AG09309 (cell line): ENCODE data around the gene IL22RA1.

Source experiments
- DNase-seq: peaks from one replicate; pipeline ENCODE4 v3.0.0-alpha.2; 2010; ENCODE audit warnings: low read depth
- H3K4me3 ChIP-seq: 2 replicates; pipeline ENCODE4 v1.5.1; 2011; ENCODE audit warnings: mild to moderate bottlenecking, low read depth, low read length, moderate library complexity; ENCODE audit not compliant: control insufficient read depth
- TF ChIP-seq, protein P1 (sequence below): IDR thresholded peaks from 2 replicates; pipeline ENCODE4 v1.5.1; 2011; ENCODE audit warnings: mild to moderate bottlenecking, low read depth, low read length, inconsistent platforms; ENCODE audit not compliant: insufficient read depth, control insufficient read depth; ENCODE audit errors: missing control alignments

IL22RA1 gene, protein sequence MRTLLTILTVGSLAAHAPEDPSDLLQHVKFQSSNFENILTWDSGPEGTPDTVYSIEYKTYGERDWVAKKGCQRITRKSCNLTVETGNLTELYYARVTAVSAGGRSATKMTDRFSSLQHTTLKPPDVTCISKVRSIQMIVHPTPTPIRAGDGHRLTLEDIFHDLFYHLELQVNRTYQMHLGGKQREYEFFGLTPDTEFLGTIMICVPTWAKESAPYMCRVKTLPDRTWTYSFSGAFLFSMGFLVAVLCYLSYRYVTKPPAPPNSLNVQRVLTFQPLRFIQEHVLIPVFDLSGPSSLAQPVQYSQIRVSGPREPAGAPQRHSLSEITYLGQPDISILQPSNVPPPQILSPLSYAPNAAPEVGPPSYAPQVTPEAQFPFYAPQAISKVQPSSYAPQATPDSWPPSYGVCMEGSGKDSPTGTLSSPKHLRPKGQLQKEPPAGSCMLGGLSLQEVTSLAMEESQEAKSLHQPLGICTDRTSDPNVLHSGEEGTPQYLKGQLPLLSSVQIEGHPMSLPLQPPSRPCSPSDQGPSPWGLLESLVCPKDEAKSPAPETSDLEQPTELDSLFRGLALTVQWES

GRCh38 chr1:24142546-24143534, at the start of gene IL22RA1:
Gene IL22RA1, minus strand, starts transcription at chr1:24143140. Its CDS starts 58 bp downstream, at chr1:24143082.
- DNase-seq = no peak
- TF ChIP-seq, protein P1, sequence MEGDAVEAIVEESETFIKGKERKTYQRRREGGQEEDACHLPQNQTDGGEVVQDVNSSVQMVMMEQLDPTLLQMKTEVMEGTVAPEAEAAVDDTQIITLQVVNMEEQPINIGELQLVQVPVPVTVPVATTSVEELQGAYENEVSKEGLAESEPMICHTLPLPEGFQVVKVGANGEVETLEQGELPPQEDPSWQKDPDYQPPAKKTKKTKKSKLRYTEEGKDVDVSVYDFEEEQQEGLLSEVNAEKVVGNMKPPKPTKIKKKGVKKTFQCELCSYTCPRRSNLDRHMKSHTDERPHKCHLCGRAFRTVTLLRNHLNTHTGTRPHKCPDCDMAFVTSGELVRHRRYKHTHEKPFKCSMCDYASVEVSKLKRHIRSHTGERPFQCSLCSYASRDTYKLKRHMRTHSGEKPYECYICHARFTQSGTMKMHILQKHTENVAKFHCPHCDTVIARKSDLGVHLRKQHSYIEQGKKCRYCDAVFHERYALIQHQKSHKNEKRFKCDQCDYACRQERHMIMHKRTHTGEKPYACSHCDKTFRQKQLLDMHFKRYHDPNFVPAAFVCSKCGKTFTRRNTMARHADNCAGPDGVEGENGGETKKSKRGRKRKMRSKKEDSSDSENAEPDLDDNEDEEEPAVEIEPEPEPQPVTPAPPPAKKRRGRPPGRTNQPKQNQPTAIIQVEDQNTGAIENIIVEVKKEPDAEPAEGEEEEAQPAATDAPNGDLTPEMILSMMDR = no peak
- H3K4me3 ChIP-seq = peak within 1 kb of the TSS; percentile 40

DNA sequence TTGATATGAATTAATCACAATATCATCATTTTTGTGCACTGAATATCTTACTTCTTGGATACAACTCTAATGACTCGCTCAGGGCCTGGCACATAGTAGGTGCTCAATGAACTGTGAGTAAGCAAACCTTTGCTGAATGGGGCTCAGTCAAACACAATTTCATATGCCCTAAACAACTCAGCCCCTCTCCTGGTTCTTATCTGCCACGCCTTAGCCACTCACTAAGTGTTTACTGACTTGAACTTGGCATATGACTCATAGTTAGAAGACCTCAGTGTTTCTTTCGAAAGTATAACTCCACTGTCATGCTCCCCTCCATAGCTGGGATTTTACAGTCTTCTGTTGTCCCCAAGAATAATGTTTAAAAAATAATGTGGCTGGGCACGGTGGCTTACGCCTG, 48.9 kb upstream of the IL22RA1 start:
- DNase-seq = no peak
- TF ChIP-seq, protein P1 = no peak
- no peak overlapping the region for H3K4me3 ChIP-seq

DNA sequence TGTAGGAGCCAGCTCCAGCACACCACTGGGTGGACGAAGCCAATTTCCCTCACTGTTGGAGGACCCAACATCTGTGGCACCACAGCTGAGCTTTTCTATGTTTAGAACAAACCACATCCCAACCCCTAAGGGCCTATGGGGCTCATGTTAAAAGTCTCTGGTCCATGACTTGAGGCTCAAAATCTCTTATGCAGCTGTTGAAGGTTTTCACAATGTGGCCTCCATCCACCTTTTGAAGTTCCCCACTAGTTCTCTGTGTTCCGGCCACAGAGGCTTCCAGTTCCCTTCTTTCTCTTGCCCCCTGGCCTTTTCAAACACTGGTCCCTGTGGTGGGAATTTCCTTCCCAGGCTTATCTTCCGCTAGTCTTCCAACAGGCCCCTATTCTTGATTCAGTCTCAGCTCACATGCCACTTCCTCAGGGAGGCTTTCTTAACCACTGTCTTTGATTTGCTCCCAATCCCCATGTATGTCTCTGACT, 48.1 kb upstream of the IL22RA1 start:
- DNase-seq = no peak
- no peak overlapping the region for H3K4me3 ChIP-seq
- TF ChIP-seq, protein P1 = no peak

DNA sequence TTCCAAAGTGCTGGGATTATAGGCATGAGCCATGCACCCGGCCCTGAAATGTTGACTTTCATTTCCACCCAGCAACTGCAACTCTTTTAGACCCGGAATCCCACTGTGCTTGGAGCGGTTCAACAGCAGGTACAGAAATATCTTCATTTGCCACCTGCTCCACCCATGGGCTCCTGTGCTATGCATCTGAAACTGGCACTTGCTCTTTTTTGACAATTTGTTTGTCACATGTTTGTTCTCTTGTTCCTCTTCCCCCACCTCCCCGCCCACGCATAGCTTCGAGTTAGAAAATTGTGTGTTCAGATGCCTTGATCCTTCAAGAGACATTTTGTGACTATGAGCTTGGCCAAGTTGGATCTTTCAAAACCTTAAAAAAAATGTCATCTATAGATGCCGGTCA, 46.6 kb upstream of the IL22RA1 start:
- TF ChIP-seq, protein P1 = no peak
- no peak overlapping the region for H3K4me3 ChIP-seq
- no peak for DNase-seq

- H3K4me3 ChIP-seq = peak within 1 kb of the TSS; percentile 42
- TF ChIP-seq, protein P1 = no peak
- DNase-seq = no peak
These were observed 44.3 kb upstream of the IL22RA1 start, which contains the start of gene IFNLR1 for GRCh38 chr1:24186993-24187790. Gene IFNLR1, minus strand, starts transcription at chr1:24187289. Its CDS starts 41 bp downstream, at chr1:24187248.
